Activated CD4-positive, alpha-beta T cell treated with anti-CD3 and anti-CD28 coated beads, Interleukin-2, amount 10 ng/mL, durations not matched to agents 24 days and 14 days (primary cell): ENCODE data around the gene PARD3. TPM values are rescaled to one million over a fixed set of nuclear protein-coding genes. Genes with fewer than 3 reads are reported as not detected.
A peak's percentile ranks its signal among the peaks of the same experiment; 100 is the strongest.

Experiments used
- DNase-seq: peaks from one replicate; pipeline ENCODE4 v3.0.0; 2022
- H3K27ac Mint-ChIP-seq: one replicate; pipeline ENCODE4 v1.8.0; 2022; ENCODE audit warnings: mild to moderate bottlenecking, mixed read lengths
- H3K27me3 Mint-ChIP-seq: one replicate; pipeline ENCODE4 v1.8.0; 2022; ENCODE audit warnings: mixed read lengths
- H3K36me3 Mint-ChIP-seq: one replicate; pipeline ENCODE4 v1.8.0; 2022; ENCODE audit warnings: low read depth, mild to moderate bottlenecking, mixed read lengths
- H3K4me1 Mint-ChIP-seq: one replicate; pipeline ENCODE4 v1.8.0; 2021; ENCODE audit warnings: mixed read lengths
- H3K4me3 Mint-ChIP-seq: one replicate; pipeline ENCODE4 v1.8.0; 2022; ENCODE audit warnings: mild to moderate bottlenecking, moderate library complexity, mixed read lengths
- H3K9me3 Mint-ChIP-seq: one replicate; pipeline ENCODE4 v1.8.0; 2021; ENCODE audit warnings: mixed read lengths
- intact Hi-C: fragments of 100-400 bp; cut with micrococcal nuclease; formaldehyde crosslinking; loops from one replicate; pipeline ENCODE4 v1.15.1; 2023
- total RNA-seq: library from RNA; stranded (reverse); gene quantifications from 2 replicates; pipeline ENCODE4 v1.2.3, GENCODE V29; 2022

The PARD3 gene
- total RNA-seq, 1 donor from 2014 or later, result 2.9 TPM

- Mint-ChIP-seq H3K27ac (no peak overlapping the region), H3K36me3 (no peaks in the 10 kb centered on the region), H3K27me3 (no peaks in the 10 kb centered on the region), H3K4me1 (peaks cover 6% of the 10 kb centered on the region), H3K9me3 (peaks cover 6% of the 10 kb centered on the region), H3K4me3 (no peak overlapping the region)
- intact Hi-C loops, result no loop called here
- no peak for DNase-seq
Measured at GRCh38 chr10:34294137-34294536, 521.0 kb downstream of the PARD3 start.

GRCh38 chr10:34292675-34293074, 522.4 kb downstream of the PARD3 start:
- Mint-ChIP-seq H3K27ac (no peak overlapping the region), H3K9me3 (peaks cover 6% of the 10 kb centered on the region), H3K4me3 (no peak overlapping the region), H3K36me3 (no peaks in the 10 kb centered on the region), H3K27me3 (no peaks in the 10 kb centered on the region), H3K4me1 (peaks cover 6% of the 10 kb centered on the region)
- intact Hi-C loops, result no loop called here
- DNase-seq, result no peak

DNA sequence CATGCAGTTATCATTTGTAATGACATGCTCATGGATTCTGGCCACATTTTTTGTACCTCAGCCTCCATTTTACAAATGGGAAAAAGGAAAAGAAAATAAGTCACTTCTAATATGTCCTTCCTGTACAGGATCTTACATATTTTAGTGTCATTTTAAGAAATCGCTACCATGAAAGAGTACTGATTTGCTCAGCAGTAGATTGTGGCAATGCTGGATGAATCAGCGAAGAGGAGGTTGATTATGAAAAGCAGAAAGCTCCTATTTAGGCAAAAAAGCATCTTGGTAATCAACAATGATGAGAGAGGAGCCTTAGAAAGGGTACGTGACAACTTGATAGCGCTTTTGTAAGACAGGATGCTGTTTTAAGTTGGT, 522.9 kb downstream of the PARD3 start:
- H3K27me3 Mint-ChIP-seq, result no peaks in the 10 kb centered on the region
- no peak for DNase-seq
- H3K36me3 Mint-ChIP-seq, result no peaks in the 10 kb centered on the region
- peaks cover 6% of the 10 kb centered on the region for H3K4me1 Mint-ChIP-seq
- H3K9me3 Mint-ChIP-seq, result peaks cover 6% of the 10 kb centered on the region
- intact Hi-C loops, result no loop called here
- H3K4me3 Mint-ChIP-seq, result no peak overlapping the region
- H3K27ac Mint-ChIP-seq, result no peak overlapping the region

- H3K4me1 Mint-ChIP-seq, result peaks cover 6% of the 10 kb centered on the region
- no peaks in the 10 kb centered on the region for H3K27me3 Mint-ChIP-seq
- H3K4me3 Mint-ChIP-seq, result no peak overlapping the region
- H3K27ac Mint-ChIP-seq, result no peak overlapping the region
- H3K36me3 Mint-ChIP-seq, result no peaks in the 10 kb centered on the region
- intact Hi-C loops, result no loop called here
- peaks cover 6% of the 10 kb centered on the region for H3K9me3 Mint-ChIP-seq
- DNase-seq, result no peak
Measured at GRCh38 chr10:34291466-34292193, 523.5 kb downstream of the PARD3 start.

GRCh38 chr10:34290412-34291081, 524.5 kb downstream of the PARD3 start:
- Mint-ChIP-seq H3K4me3 (no peak overlapping the region), H3K27ac (no peak overlapping the region), H3K9me3 (peaks cover 5% of the 10 kb centered on the region), H3K36me3 (no peaks in the 10 kb centered on the region), H3K27me3 (no peaks in the 10 kb centered on the region), H3K4me1 (peaks cover 6% of the 10 kb centered on the region)
- no peak for DNase-seq
- intact Hi-C loops, result no loop called here

DNA sequence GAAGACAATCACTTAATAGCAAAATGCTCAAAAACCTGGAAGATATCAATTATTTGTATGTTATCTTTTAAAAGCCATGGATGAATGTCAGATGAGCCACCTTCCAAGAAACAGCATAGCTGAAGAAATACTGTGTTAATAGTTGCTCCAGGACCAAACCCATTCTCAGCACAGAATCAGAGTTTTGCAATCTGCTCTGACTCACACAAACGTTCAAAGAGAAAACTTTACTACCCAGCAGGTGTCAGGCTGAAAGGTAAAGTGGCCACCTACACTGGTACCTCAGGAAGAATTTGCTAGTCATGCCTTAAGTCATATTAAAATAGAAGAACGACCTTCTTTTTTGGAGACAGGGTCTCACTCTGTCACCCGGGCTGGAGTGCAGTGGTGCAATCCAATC, 526.5 kb downstream of the PARD3 start:
- Mint-ChIP-seq H3K27ac (no peak overlapping the region), H3K9me3 (no peaks in the 10 kb centered on the region), H3K27me3 (peaks cover 3% of the 10 kb centered on the region), H3K4me3 (no peak overlapping the region), H3K4me1 (peaks cover 3% of the 10 kb centered on the region), H3K36me3 (no peaks in the 10 kb centered on the region)
- intact Hi-C loops, result loop anchor here (10.0 kb wide), 2 partner anchors 784 to 924 kb away; no protein-coding TSS in a partner anchor
- DNase-seq, result no peak

DNA sequence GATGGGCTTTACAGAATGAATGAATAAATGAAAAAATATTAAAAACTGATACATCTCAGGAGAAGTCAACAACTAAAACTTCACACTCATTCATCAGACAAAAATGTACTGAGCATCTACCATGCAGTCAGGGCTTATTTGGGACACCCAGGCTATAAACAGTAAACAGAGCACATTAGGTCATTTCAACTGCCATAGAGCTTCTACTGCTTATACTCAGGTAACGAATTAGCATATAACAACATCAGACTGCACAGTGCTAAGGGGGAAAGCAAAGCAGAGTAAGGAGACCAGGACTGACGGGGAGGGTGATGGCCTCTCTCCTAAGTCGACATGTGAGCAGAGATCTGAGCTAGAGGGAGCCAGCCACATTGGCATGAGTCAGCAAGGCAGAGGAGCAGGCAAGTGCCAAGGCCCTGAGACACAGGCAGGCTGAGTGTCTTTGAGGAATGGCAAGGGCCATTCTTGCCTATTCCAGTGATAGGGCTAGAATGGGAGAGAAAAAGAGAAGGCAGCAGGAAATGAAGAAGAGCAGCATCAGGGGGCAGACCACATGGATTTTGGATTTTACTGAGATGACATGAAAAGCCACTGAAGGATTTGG, 528.9 kb downstream of the PARD3 start:
- no peak overlapping the region for H3K4me3 Mint-ChIP-seq
- peaks cover 2% of the 10 kb centered on the region for H3K36me3 Mint-ChIP-seq
- H3K9me3 Mint-ChIP-seq, result no peaks in the 10 kb centered on the region
- intact Hi-C loops, result loop anchor here (10.0 kb wide), 2 partner anchors 781 to 921 kb away; no protein-coding TSS in a partner anchor
- DNase-seq, result no peak
- no peak overlapping the region for H3K27ac Mint-ChIP-seq
- peaks cover 4% of the 10 kb centered on the region for H3K27me3 Mint-ChIP-seq
- peaks cover 11% of the 10 kb centered on the region for H3K4me1 Mint-ChIP-seq

GRCh38 chr10:34281661-34282582, 533.2 kb downstream of the PARD3 start:
- no peak for DNase-seq
- Mint-ChIP-seq H3K4me3 (no peak overlapping the region), H3K4me1 (peaks cover 25% of the 10 kb centered on the region), H3K36me3 (peaks cover 2% of the 10 kb centered on the region), H3K27me3 (peaks cover 4% of the 10 kb centered on the region), H3K9me3 (no peaks in the 10 kb centered on the region), H3K27ac (no peak overlapping the region)
- intact Hi-C loops, result loop anchor here (1.0 to 10.0 kb wide), 8 partner anchors 17 to 1325 kb away; partner anchors contain the start of gene ITGB1

- no peaks in the 10 kb centered on the region for H3K9me3 Mint-ChIP-seq
- peaks cover 2% of the 10 kb centered on the region for H3K36me3 Mint-ChIP-seq
- intact Hi-C loops, result loop anchor here (2.0 to 10.0 kb wide), 6 partner anchors 94 to 1323 kb away; partner anchors contain the start of gene ITGB1
- H3K27ac Mint-ChIP-seq, result peak overlapping the region; percentile 83
- peaks cover 25% of the 10 kb centered on the region for H3K4me1 Mint-ChIP-seq
- peak; percentile 61 for DNase-seq
- peaks cover 4% of the 10 kb centered on the region for H3K27me3 Mint-ChIP-seq
- peak overlapping the region; percentile 39 for H3K4me3 Mint-ChIP-seq
Measured at GRCh38 chr10:34280599-34281374, 534.3 kb downstream of the PARD3 start.

GRCh38 chr10:34275626-34276130, 539.4 kb downstream of the PARD3 start:
- no peaks in the 10 kb centered on the region for H3K36me3 Mint-ChIP-seq
- no peak overlapping the region for H3K27ac Mint-ChIP-seq
- no peak overlapping the region for H3K4me3 Mint-ChIP-seq
- H3K27me3 Mint-ChIP-seq, result no peaks in the 10 kb centered on the region
- intact Hi-C loops, result no loop called here
- peaks cover 3% of the 10 kb centered on the region for H3K9me3 Mint-ChIP-seq
- no peak for DNase-seq
- H3K4me1 Mint-ChIP-seq, result peaks cover 8% of the 10 kb centered on the region

- Mint-ChIP-seq H3K4me3 (no peak overlapping the region), H3K9me3 (peaks cover 3% of the 10 kb centered on the region), H3K36me3 (no peaks in the 10 kb centered on the region), H3K27ac (no peak overlapping the region), H3K4me1 (peaks cover 3% of the 10 kb centered on the region), H3K27me3 (no peaks in the 10 kb centered on the region)
- intact Hi-C loops, result no loop called here
- DNase-seq, result no peak
Measured at GRCh38 chr10:34274906-34275305, 540.2 kb downstream of the PARD3 start.

DNA sequence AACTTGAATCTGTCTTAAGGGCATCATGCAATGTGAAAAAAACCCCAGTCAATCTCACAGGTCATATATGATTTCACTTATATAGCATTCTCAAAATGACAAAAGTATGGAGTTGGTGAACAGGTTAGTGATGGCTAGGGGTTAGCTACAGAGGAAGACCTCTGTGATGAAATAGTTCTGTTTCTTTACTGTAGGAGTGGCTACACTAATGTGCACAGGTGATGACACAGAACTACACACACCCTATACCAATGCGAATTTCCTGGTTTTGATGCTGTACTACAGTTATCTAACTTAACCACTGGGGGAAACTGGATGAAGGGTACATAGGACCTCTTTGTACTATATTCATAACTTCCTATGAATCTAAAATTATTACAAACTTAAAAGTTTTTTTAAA, 541.8 kb downstream of the PARD3 start:
- intact Hi-C loops, result no loop called here
- H3K4me1 Mint-ChIP-seq, result no peaks in the 10 kb centered on the region
- H3K27ac Mint-ChIP-seq, result no peak overlapping the region
- no peak overlapping the region for H3K4me3 Mint-ChIP-seq
- no peaks in the 10 kb centered on the region for H3K27me3 Mint-ChIP-seq
- no peaks in the 10 kb centered on the region for H3K36me3 Mint-ChIP-seq
- no peak for DNase-seq
- peaks cover 3% of the 10 kb centered on the region for H3K9me3 Mint-ChIP-seq

DNA sequence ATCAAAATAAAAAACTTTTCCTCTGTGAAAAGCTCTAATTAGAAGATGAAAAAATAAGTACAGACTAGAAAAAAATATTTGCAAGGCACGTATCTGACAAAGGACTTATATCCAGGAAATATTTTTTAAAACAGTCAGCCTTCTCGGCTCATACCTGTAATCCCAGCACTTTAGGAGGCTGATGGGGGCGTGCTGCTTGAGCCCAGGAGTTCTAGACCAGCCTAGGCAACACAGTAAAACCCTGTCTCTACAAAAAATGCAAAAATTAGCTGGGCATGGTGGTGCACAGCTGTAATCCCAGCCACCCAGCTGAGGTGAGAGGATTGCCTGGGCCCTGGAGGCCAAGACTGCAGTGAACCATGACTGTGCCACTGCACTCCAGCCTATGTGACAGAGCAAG, 542.8 kb downstream of the PARD3 start:
- Mint-ChIP-seq H3K27ac (no peak overlapping the region), H3K36me3 (no peaks in the 10 kb centered on the region), H3K9me3 (peaks cover 7% of the 10 kb centered on the region), H3K4me3 (no peak overlapping the region), H3K27me3 (no peaks in the 10 kb centered on the region), H3K4me1 (no peaks in the 10 kb centered on the region)
- intact Hi-C loops, result no loop called here
- no peak for DNase-seq
